ENCODE data around the gene CDR2L.

Gene CDR2L

GRCh38 chr17:74987418-74987908, at the start of gene CDR2L:
Gene CDR2L, plus strand, starts transcription at chr17:74987632. Its CDS starts 412 bp downstream, at chr17:74988044.
- peaks cover 13% of the 10 kb centered on the region for H3K27me3 Mint-ChIP-seq (ENCODE audit: low read depth, poor library complexity)
- peaks cover 34% of the 10 kb centered on the region for H3K4me1 Mint-ChIP-seq
- no peaks in the 10 kb centered on the region for H3K9me3 Mint-ChIP-seq
- peak; percentile 99 for DNase-seq
- H3K4me3 Mint-ChIP-seq, result peak within 1 kb of the TSS; percentile 88
- H3K36me3 Mint-ChIP-seq (ENCODE audit: low read depth), result no peaks in the 10 kb centered on the region
- H3K27ac Mint-ChIP-seq, result peak within 1 kb of the TSS; percentile 64
- no peak for TF ChIP-seq CTCF (IDR thresholded peaks at IDR 0.05)

DNA sequence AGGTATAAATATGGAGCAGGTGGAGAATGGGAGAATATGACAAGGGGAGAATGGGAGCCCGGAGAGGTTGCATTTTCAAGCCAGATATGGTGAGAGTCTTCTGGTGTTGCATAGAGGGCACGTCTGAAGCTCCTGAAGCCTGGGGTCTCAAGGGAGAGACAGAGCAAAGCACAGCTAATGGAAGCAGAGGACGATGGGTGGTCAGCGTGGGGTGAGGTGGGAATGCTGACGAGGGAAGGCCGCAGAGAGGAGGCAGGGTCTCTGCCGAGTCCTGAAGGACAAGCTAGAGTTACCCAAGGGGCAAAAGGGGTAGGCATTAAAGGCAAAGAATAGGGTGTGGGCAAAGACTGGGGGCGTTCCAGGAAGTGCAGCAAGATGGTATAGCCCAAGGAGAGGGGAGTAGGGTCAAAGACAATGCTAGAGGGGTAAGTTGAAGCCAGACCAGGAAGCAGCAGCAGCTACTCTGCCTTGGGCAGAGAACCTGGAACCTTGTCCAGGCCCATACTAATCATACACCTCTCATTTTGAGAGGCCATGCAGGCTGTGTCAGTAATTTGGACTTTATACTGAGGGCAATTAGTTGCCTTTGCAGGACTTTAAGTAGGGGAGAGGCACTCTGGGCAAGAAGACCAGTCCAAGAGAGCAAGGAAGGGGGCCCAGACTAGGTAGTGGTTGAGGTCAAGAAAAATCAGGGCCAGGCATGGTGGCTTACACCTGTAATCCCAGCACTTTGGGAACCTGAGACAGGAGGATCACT, 49.1 kb upstream of the CDR2L start:
- Mint-ChIP-seq H3K4me1 (no peaks in the 10 kb centered on the region), H3K27me3 (ENCODE audit: low read depth, poor library complexity) (peaks cover 99% of the 10 kb centered on the region), H3K36me3 (ENCODE audit: low read depth) (no peaks in the 10 kb centered on the region), H3K27ac (no peak overlapping the region), H3K9me3 (no peaks in the 10 kb centered on the region), H3K4me3 (no peak overlapping the region)
- no peak for DNase-seq
- no peak for TF ChIP-seq CTCF (IDR thresholded peaks at IDR 0.05)

DNA sequence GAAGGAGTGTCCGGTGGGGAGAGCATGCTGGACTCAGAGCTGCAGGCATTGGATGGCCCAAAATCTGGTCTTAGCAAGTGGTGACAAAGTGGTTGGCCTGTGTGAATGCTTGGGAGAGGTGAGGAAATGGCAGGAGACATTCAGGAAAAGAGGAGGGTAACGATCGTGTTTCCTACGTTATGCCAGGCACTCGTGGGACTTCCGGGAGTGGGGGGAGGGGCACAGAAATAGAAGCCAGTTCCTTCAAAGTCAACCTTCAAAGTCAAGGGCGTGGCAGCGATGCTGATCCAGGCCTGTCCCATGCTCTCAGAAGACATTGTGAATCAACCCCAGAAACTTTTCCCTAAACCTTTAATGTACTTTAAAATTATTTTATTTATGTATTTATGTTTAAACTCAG, 47.9 kb upstream of the CDR2L start:
- no peak for TF ChIP-seq CTCF (IDR thresholded peaks at IDR 0.05)
- Mint-ChIP-seq H3K4me1 (no peaks in the 10 kb centered on the region), H3K4me3 (no peak overlapping the region), H3K27ac (no peak overlapping the region), H3K36me3 (ENCODE audit: low read depth) (no peaks in the 10 kb centered on the region), H3K27me3 (ENCODE audit: low read depth, poor library complexity) (peaks cover 99% of the 10 kb centered on the region), H3K9me3 (no peaks in the 10 kb centered on the region)
- no peak for DNase-seq

DNA sequence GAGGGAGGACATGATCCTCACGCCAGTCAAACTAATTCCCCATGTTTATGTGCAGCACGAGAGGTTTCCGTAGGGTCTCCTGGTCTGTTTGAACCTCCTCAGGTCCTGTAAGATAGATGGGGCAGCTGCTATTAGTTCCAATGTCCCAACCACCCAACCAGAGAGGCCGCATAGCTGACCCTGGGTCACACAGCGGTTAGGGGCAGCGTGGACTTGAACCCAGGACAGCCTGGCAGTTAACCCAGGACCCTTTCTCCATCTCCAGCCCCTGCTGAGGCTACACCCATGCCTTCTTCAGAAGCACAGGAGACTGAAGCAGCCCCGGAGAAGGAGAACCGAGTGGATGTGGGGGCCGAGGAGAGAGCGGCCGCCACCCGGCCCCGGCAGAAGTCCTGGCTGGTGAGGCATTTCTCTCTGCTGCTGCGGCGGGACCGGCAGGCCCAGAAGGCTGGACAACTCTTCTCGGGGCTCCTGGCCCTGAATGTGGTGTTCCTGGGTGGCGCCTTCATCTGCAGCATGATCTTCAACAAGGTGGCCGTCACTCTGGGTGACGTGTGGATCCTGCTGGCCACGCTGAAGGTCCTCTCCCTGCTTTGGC, 46.2 kb upstream of the CDR2L start:
- no peak overlapping the region for H3K27ac Mint-ChIP-seq
- TF ChIP-seq CTCF (IDR thresholded peaks at IDR 0.05), result no peak
- H3K4me3 Mint-ChIP-seq, result no peak overlapping the region
- H3K4me1 Mint-ChIP-seq, result peaks cover 6% of the 10 kb centered on the region
- no peak for DNase-seq
- H3K27me3 Mint-ChIP-seq (ENCODE audit: low read depth, poor library complexity), result peaks cover 98% of the 10 kb centered on the region
- H3K9me3 Mint-ChIP-seq, result no peaks in the 10 kb centered on the region
- H3K36me3 Mint-ChIP-seq (ENCODE audit: low read depth), result no peaks in the 10 kb centered on the region

- no peak overlapping the region for H3K27ac Mint-ChIP-seq
- DNase-seq, result no peak
- peaks cover 6% of the 10 kb centered on the region for H3K4me1 Mint-ChIP-seq
- H3K9me3 Mint-ChIP-seq, result no peaks in the 10 kb centered on the region
- TF ChIP-seq CTCF (IDR thresholded peaks at IDR 0.05), result no peak
- peaks cover 97% of the 10 kb centered on the region for H3K27me3 Mint-ChIP-seq (ENCODE audit: low read depth, poor library complexity)
- H3K36me3 Mint-ChIP-seq (ENCODE audit: low read depth), result no peaks in the 10 kb centered on the region
- H3K4me3 Mint-ChIP-seq, result no peak overlapping the region
Observed at GRCh38 chr17:74943808-74944522, 43.5 kb upstream of the CDR2L start.
